ENCODE measurements around the gene ARSB.

DNA sequence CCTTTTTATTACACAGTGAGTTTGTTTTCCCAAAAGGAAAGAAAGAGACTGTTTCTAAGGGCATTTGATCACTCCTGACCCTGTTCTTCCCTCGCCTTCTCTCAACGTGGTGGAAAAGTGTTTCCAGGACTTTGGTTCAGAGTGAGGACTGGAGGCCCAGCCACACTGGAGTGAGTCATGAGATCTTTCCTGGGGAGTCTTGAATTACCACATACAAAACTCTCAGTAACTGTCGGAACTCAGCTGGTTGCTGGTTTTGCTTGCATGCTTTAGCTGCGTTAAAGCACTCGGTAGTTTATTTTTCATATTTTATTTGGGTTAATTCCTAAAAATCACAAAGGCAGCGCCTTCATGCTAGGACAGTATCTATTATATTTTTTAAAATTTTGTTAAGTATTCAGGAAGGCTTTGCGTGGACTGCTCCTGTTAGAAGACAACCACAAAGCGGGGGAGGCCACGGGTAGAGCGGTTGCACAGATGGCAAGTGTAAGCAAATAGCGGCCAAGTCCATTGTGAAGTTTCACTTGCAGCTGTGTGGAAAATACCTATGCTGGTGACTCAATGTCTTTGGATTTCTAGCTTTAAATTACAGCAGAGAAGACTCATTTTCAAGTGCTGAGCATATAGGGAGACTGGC is 77.7 kb downstream of the ARSB start:
- TF ChIP-seq, protein P1, sequence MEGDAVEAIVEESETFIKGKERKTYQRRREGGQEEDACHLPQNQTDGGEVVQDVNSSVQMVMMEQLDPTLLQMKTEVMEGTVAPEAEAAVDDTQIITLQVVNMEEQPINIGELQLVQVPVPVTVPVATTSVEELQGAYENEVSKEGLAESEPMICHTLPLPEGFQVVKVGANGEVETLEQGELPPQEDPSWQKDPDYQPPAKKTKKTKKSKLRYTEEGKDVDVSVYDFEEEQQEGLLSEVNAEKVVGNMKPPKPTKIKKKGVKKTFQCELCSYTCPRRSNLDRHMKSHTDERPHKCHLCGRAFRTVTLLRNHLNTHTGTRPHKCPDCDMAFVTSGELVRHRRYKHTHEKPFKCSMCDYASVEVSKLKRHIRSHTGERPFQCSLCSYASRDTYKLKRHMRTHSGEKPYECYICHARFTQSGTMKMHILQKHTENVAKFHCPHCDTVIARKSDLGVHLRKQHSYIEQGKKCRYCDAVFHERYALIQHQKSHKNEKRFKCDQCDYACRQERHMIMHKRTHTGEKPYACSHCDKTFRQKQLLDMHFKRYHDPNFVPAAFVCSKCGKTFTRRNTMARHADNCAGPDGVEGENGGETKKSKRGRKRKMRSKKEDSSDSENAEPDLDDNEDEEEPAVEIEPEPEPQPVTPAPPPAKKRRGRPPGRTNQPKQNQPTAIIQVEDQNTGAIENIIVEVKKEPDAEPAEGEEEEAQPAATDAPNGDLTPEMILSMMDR (IDR thresholded peaks at IDR 0.05), result no peak
- no peak for TF ChIP-seq POLR2A (IDR thresholded peaks at IDR 0.05)
